Measurements from ENCODE around the gene HOXC13.
A peak's percentile ranks its signal among the peaks of the same experiment; 100 is the strongest.

The HOXC13 gene

DNA sequence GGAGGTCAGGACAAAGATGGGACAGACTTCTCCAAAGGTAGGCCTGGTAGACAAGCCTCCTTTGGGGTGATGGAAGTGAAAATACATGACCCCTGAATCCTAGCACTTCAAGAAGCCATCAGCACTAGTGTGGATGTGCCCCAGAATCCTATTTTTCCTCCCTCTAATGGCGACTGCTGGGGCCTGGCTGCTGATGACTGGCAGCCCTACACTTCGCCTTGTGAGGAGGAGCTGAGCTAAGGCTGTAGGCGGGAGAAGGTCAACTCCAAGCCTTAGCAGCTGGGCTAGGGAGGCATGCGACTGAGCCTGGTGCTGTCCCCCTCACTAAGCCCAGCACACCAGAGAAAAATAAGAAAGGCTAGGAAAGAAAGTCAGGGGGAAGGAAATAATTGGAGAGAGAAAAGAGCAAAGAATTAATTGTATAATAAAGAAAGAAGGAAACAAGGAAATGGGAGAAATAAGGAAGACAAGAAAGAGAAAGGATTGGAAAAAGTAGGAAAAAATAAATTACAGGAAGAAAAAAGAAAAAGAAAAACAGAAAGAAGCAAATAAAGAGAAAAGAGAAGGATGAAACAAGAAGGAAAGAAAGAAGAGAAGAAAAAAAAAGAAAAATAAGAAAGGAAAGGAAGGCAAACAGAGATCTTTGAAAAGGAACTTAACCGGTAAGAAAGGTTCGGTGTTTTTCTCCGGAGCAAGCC, 41.6 kb downstream of the HOXC13 start:
- Histone ChIP-seq H3K27ac (ENCODE audit: low read depth, low read length) (no peak overlapping the region), H3K9me3 (ENCODE audit: control insufficient read depth, insufficient read depth, low read depth, low read length) (peaks cover 2% of the 10 kb centered on the region; the same call in 1 of the 2 replicates), H3K4me3 (ENCODE audit: low read depth, low read length) (no peak overlapping the region), H3K4me1 (ENCODE audit: control insufficient read depth, insufficient read depth, low read length) (peaks cover 9% of the 10 kb centered on the region; the same call in 1 of the 2 replicates), H3K27me3 (ENCODE audit: control insufficient read depth, insufficient read depth, low read length) (peaks cover 100% of the 10 kb centered on the region), H3K9ac (ENCODE audit: low read length) (no peak overlapping the region), H3K36me3 (ENCODE audit: control insufficient read depth, insufficient read depth, low read length) (no peaks in the 10 kb centered on the region)

DNA sequence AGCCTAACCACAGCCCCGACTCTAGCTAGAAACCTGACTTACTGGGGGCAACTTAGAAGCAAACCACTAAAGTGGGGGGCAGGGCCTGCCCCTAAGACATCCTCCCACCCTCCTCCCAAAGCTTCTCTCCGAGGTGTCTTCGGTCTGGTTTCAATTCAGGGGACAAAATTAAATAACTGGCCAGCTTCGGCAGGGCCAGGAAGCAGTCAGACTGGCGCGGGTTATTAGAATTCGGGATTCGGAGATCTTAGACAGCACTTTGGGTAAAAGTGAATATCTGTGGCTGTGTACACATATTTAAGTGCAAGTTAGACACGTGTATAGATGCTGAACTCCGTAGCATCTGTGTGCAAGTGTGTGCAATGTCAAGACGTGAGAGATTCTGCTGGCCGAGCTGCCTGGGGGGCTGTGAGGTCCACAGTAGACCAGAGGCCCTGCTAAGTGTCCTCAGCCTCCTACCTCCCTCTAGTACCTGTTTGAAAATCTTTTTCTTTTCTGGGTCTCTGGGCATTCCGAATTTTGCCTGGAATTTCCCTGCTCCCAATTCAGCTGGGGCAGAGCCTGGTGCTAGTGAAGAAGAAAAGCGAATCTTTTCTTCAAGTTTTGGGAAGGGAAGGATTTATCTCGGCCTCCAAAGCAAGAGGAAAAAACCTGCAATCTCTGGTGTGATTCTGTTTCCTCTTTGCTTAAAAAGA, 42.3 kb downstream of the HOXC13 start:
- Histone ChIP-seq H3K27me3 (ENCODE audit: control insufficient read depth, insufficient read depth, low read length) (peaks cover 100% of the 10 kb centered on the region), H3K4me3 (ENCODE audit: low read depth, low read length) (no peak overlapping the region), H3K9ac (ENCODE audit: low read length) (peak overlapping the region; percentile 37), H3K4me1 (ENCODE audit: control insufficient read depth, insufficient read depth, low read length) (0 out of 2 replicates have a peak, but pooled peaks cover 3% of the 10 kb centered on the region), H3K27ac (ENCODE audit: low read depth, low read length) (no peak overlapping the region), H3K36me3 (ENCODE audit: control insufficient read depth, insufficient read depth, low read length) (no peaks in the 10 kb centered on the region), H3K9me3 (ENCODE audit: control insufficient read depth, insufficient read depth, low read depth, low read length) (peaks cover 6% of the 10 kb centered on the region; the same call in 1 of the 2 replicates)

DNA sequence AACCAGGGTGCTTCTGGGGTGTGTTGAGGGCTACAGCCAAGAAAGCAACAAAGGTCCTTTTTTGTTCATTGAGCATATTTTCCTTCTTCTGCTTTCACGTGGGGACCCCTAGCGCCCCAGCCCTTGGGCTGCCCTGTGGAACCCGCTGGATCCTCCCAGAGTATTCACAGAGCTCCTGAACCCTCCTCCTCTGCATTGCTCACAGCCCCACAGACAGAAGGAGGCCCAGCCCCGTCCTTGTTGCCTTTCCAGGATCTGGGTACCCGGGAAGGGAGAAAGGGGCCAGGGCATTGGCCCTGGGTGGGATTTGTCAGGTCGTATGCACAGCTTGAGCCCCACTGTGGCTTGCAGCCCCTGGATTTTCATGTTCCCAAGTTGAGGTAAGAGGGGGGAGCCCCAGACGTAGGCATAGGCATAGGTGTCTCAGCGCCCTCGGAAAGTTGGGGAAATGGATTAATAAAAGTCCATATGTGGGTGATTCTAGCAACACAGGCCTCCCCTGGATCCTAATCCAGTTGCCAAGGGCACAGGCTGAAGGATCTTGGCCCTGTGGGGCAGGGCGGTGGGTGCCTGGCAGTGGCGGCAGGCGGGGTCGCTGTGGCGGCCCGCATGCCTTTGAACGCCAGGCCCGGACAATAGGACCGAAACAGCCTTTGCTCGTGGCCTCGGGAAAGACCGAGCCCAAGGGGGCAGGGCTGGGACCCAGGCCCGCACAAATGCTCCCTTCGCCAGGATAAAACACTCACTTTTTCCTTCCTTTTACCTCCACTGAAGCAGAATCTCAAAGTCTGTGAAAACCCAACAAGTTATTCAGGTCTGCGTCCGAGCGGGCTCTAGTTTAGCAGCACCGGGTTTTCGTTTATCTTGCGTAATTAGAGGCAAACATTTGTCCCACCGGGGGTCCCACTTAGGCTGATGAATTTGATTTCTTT, 43.3 kb downstream of the HOXC13 start:
- peak overlapping the region; percentile 9 for H3K9ac ChIP-seq (ENCODE audit: low read length)
- H3K27me3 ChIP-seq (ENCODE audit: control insufficient read depth, insufficient read depth, low read length): peaks cover 100% of the 10 kb centered on the region
- peaks cover 6% of the 10 kb centered on the region; the same call in 1 of the 2 replicates for H3K9me3 ChIP-seq (ENCODE audit: control insufficient read depth, insufficient read depth, low read depth, low read length)
- H3K27ac ChIP-seq (ENCODE audit: low read depth, low read length): no peak overlapping the region
- H3K4me1 ChIP-seq (ENCODE audit: control insufficient read depth, insufficient read depth, low read length): 0 out of 2 replicates have a peak, but pooled peaks cover 3% of the 10 kb centered on the region
- no peaks in the 10 kb centered on the region for H3K36me3 ChIP-seq (ENCODE audit: control insufficient read depth, insufficient read depth, low read length)
- H3K4me3 ChIP-seq (ENCODE audit: low read depth, low read length): no peak overlapping the region

DNA sequence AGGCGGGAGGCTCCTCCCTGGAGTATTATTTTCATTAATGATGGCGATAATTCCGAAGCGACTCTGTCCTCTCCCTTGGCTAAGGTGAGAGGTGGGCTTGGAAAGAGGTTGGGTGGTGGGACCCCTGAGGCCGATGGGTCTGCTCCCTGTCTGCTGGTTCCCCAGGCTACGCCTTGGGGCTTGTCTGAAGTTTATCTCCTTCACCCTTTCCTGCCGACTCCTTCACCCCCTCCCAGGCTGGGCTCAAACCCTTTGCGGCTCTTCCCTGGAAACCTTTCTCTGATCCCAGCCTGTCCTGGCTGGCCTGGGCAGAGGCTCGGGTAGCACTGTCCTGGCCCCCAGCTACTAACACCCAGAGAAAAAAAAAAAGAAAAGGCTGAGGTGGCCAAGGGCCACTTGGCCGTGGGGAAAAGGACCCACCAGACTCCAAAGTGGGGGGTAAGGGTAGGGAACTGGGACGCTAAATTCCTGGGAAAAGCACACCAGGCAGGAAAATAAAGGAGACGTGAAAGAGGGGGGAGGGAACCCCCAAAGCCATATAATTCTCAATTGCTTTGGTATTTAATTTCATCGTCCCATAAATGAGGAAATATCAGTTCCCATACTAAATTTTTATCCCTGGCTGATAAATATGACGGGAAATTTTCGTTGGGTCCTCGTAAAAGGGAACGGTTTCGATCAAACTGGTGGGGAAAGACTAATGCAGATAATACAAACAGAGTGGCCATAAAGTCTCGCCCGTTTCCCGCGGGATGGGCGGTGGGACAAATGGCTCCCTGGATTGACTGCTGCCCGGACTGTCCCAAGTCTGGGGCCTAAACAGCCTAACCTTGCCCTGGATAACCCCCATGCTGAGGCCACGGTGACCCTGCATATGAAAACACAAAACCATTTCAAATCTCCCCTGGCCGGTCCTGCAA, 44.3 kb downstream of the HOXC13 start:
- Histone ChIP-seq H3K4me1 (ENCODE audit: control insufficient read depth, insufficient read depth, low read length) (0 out of 2 replicates have a peak, but pooled peaks cover 3% of the 10 kb centered on the region), H3K27me3 (ENCODE audit: control insufficient read depth, insufficient read depth, low read length) (peaks cover 100% of the 10 kb centered on the region), H3K9ac (ENCODE audit: low read length) (peak overlapping the region; percentile 44), H3K4me3 (ENCODE audit: low read depth, low read length) (no peak overlapping the region), H3K27ac (ENCODE audit: low read depth, low read length) (no peak overlapping the region), H3K36me3 (ENCODE audit: control insufficient read depth, insufficient read depth, low read length) (no peaks in the 10 kb centered on the region), H3K9me3 (ENCODE audit: control insufficient read depth, insufficient read depth, low read depth, low read length) (peaks cover 6% of the 10 kb centered on the region; the same call in 1 of the 2 replicates)

DNA sequence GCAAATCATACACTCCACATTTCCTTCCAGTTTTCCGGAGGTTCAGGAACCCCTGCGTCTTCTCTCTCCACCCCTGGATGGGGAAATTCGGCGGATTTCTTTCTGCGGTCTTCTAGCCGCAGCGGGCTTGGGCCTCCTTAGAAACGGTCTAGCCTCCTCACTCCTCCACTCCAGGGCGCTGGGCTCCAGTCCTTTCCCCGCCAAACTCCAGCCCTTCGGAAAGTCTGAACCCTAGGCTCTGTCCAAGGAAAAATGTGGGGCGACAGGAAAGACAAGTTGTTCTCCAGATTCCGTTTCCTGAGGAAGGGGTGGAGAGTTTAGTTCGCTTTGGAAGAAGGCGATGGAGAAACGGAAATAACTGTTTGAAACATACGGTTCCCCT, 44.9 kb downstream of the HOXC13 start:
- H3K27me3 ChIP-seq (ENCODE audit: control insufficient read depth, insufficient read depth, low read length): peaks cover 100% of the 10 kb centered on the region
- no peak overlapping the region for H3K27ac ChIP-seq (ENCODE audit: low read depth, low read length)
- H3K4me1 ChIP-seq (ENCODE audit: control insufficient read depth, insufficient read depth, low read length): 0 out of 2 replicates have a peak, but pooled peaks cover 3% of the 10 kb centered on the region
- H3K4me3 ChIP-seq (ENCODE audit: low read depth, low read length): no peak overlapping the region
- H3K9me3 ChIP-seq (ENCODE audit: control insufficient read depth, insufficient read depth, low read depth, low read length): peaks cover 6% of the 10 kb centered on the region; the same call in 1 of the 2 replicates
- H3K9ac ChIP-seq (ENCODE audit: low read length): peak overlapping the region; percentile 44
- H3K36me3 ChIP-seq (ENCODE audit: control insufficient read depth, insufficient read depth, low read length): no peaks in the 10 kb centered on the region

DNA sequence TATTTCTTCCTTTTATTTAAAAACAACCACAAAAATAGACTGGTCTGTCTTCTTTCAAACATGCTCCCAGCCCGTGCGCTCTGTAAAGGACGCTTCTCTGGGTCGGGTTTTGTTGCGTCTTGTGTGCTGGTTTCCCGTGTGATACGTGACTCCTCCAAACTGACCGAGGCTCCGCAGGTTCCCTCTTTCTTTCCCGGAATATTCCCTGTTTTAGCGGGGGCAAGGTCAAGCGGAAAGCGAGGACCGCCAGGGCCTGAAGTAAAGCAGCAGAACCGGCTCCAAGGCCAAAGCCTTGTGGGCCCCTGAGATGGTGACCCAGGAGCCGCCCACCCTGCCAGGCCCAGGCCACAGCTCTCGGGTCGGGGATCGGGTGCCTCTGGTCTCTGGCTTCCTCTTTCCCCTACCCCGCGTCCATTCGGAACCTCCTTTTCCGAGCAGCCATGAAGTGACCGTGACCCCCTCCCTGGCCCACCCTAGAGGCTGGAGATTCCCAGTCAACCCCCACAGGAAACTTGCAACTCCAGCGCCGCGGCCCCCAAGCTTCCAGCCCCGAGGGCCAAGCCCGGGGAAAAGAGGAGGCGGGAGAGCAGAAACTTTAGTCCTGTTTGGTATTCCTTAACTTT, 45.4 kb downstream of the HOXC13 start:
- no peaks in the 10 kb centered on the region for H3K36me3 ChIP-seq (ENCODE audit: control insufficient read depth, insufficient read depth, low read length)
- 0 out of 2 replicates have a peak, but pooled peaks cover 3% of the 10 kb centered on the region for H3K4me1 ChIP-seq (ENCODE audit: control insufficient read depth, insufficient read depth, low read length)
- peaks cover 100% of the 10 kb centered on the region for H3K27me3 ChIP-seq (ENCODE audit: control insufficient read depth, insufficient read depth, low read length)
- peak overlapping the region; percentile 44 for H3K9ac ChIP-seq (ENCODE audit: low read length)
- H3K27ac ChIP-seq (ENCODE audit: low read depth, low read length): no peak overlapping the region
- H3K4me3 ChIP-seq (ENCODE audit: low read depth, low read length): no peak overlapping the region
- H3K9me3 ChIP-seq (ENCODE audit: control insufficient read depth, insufficient read depth, low read depth, low read length): peaks cover 6% of the 10 kb centered on the region; the same call in 1 of the 2 replicates

DNA sequence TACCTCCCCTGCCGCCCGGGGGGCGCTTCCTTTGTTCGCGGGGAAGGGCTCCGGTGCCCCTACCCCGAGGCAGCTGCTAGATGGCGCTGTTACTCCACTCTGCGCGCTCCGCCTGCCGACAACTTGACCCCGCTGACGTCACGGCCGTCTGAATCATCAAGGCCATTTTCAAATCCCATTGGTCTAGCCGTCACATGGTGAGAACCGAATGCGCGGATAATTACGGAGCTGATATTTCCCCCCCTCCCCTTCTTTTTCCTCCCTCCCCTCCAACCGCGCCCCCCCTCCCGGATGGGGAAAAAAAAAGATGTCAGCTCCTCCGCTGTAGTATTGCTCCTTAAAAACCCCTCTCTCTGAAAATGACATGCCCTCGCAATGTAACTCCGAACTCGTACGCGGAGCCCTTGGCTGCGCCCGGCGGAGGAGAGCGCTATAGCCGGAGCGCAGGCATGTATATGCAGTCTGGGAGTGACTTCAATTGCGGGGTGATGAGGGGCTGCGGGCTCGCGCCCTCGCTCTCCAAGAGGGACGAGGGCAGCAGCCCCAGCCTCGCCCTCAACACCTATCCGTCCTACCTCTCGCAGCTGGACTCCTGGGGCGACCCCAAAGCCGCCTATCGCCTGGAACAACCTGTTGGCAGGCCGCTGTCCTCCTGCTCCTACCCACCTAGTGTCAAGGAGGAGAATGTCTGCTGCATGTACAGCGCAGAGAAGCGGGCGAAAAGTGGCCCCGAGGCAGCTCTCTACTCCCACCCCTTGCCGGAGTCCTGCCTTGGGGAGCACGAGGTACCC, 46.5 kb downstream of the HOXC13 start, which contains the start of gene HOXC10:
TSS of gene HOXC10 (plus strand) at position 246 of the 791 bp plus-strand sequence. CDS start at position 360, 114 bp downstream.
- H3K36me3 ChIP-seq (ENCODE audit: control insufficient read depth, insufficient read depth, low read length): no peaks in the 10 kb centered on the region
- H3K4me1 ChIP-seq (ENCODE audit: control insufficient read depth, insufficient read depth, low read length): 0 out of 2 replicates have a peak, but pooled peaks cover 3% of the 10 kb centered on the region
- H3K9me3 ChIP-seq (ENCODE audit: control insufficient read depth, insufficient read depth, low read depth, low read length): peaks cover 6% of the 10 kb centered on the region; the same call in 1 of the 2 replicates
- H3K27me3 ChIP-seq (ENCODE audit: control insufficient read depth, insufficient read depth, low read length): peaks cover 100% of the 10 kb centered on the region
- H3K4me3 ChIP-seq (ENCODE audit: low read depth, low read length): peak within 1 kb of the TSS; percentile 39
- H3K27ac ChIP-seq (ENCODE audit: low read depth, low read length): no peak within 1 kb of the TSS
- H3K9ac ChIP-seq (ENCODE audit: low read length): peak within 1 kb of the TSS; percentile 64

DNA sequence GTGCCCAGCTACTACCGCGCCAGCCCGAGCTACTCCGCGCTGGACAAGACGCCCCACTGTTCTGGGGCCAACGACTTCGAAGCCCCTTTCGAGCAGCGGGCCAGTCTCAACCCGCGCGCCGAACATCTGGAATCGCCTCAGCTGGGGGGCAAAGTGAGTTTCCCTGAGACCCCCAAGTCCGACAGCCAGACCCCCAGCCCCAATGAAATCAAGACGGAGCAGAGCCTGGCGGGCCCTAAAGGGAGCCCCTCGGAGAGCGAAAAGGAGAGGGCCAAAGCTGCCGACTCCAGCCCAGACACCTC, 47.0 kb downstream of the HOXC13 start:
- peak overlapping the region; percentile 64 for H3K9ac ChIP-seq (ENCODE audit: low read length)
- H3K36me3 ChIP-seq (ENCODE audit: control insufficient read depth, insufficient read depth, low read length): no peaks in the 10 kb centered on the region
- H3K4me3 ChIP-seq (ENCODE audit: low read depth, low read length): peak overlapping the region; percentile 39
- peaks cover 100% of the 10 kb centered on the region for H3K27me3 ChIP-seq (ENCODE audit: control insufficient read depth, insufficient read depth, low read length)
- H3K27ac ChIP-seq (ENCODE audit: low read depth, low read length): no peak overlapping the region
- H3K9me3 ChIP-seq (ENCODE audit: control insufficient read depth, insufficient read depth, low read depth, low read length): peaks cover 6% of the 10 kb centered on the region; the same call in 1 of the 2 replicates
- 0 out of 2 replicates have a peak, but pooled peaks cover 3% of the 10 kb centered on the region for H3K4me1 ChIP-seq (ENCODE audit: control insufficient read depth, insufficient read depth, low read length)

DNA sequence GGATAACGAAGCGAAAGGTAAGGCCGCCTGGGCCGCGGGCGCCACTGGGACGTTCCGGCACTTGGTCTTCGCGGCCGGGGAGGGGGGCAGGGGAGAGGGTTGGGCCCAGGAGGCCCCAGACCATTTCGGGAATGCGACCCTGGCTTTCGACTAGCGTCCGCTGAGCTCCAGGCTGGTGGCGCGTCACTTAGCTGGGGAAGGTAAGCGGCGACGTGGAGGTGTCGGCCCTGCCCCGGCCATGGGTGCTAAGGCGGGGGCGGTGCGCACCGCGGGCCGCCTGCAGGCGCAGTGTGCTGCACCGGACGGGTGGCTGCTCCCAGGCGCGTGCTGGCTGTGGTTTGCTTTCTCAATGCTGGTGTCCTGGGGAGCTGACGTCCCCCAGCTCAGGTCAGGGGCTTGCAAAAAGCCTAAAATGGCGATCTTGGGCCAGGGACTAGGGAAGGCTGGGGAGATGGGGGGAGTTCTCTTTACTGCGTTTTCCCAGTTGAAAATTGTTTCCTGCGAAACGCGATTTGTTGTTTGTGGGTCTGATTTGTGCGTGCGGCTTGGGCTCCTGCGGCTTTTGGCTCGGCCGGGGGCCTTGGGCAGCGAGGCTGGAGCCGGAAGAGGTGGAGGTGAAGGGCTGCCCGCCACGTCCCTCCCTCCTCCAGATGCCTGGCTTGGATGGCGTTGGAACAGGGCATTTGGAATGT, 47.5 kb downstream of the HOXC13 start:
- peak overlapping the region; percentile 39 for H3K4me3 ChIP-seq (ENCODE audit: low read depth, low read length)
- H3K36me3 ChIP-seq (ENCODE audit: control insufficient read depth, insufficient read depth, low read length): no peaks in the 10 kb centered on the region
- H3K9ac ChIP-seq (ENCODE audit: low read length): peak overlapping the region; percentile 64
- H3K27me3 ChIP-seq (ENCODE audit: control insufficient read depth, insufficient read depth, low read length): peaks cover 100% of the 10 kb centered on the region
- 0 out of 2 replicates have a peak, but pooled peaks cover 3% of the 10 kb centered on the region for H3K4me1 ChIP-seq (ENCODE audit: control insufficient read depth, insufficient read depth, low read length)
- no peak overlapping the region for H3K27ac ChIP-seq (ENCODE audit: low read depth, low read length)
- H3K9me3 ChIP-seq (ENCODE audit: control insufficient read depth, insufficient read depth, low read depth, low read length): peaks cover 6% of the 10 kb centered on the region; the same call in 1 of the 2 replicates
